Glutamatergic neuron (in vitro differentiated cells): ENCODE results near the gene ADK. TPM values are rescaled to one million over a fixed set of nuclear protein-coding genes. Genes with fewer than 3 reads are reported as not detected.
"Not testable (repeated sequence)": the region's sequence is repeated elsewhere in the genome, so short reads cannot be mapped to it uniquely, and the experiment has no call there.

Experiments
- DNase-seq: peaks from one replicate; pipeline ENCODE4 v3.0.0; 2022
- H3K27ac Mint-ChIP-seq: one replicate; pipeline ENCODE4 v1.8.0; 2020; ENCODE audit warnings: mild to moderate bottlenecking, mixed read lengths, inconsistent platforms; ENCODE audit not compliant: unreplicated experiment
- H3K27me3 Mint-ChIP-seq: one replicate; pipeline ENCODE4 v1.8.0; 2020; ENCODE audit warnings: mild to moderate bottlenecking, moderate library complexity, mixed read lengths, inconsistent platforms; ENCODE audit not compliant: unreplicated experiment
- H3K36me3 Mint-ChIP-seq: one replicate; pipeline ENCODE4 v1.8.0; 2020; ENCODE audit warnings: mild to moderate bottlenecking, mixed read lengths, inconsistent platforms; ENCODE audit not compliant: unreplicated experiment
- H3K4me1 Mint-ChIP-seq: one replicate; pipeline ENCODE4 v1.8.0; 2020; ENCODE audit warnings: mild to moderate bottlenecking, low read depth, mixed read lengths, inconsistent platforms; ENCODE audit not compliant: unreplicated experiment
- H3K4me3 Mint-ChIP-seq: one replicate; pipeline ENCODE4 v1.8.0; 2020; ENCODE audit warnings: mild to moderate bottlenecking, mixed read lengths, inconsistent platforms; ENCODE audit not compliant: unreplicated experiment
- H3K9me3 Mint-ChIP-seq: one replicate; pipeline ENCODE4 v1.8.0; 2020; ENCODE audit warnings: mild to moderate bottlenecking, moderate library complexity, mixed read lengths, inconsistent platforms; ENCODE audit not compliant: unreplicated experiment
- CTCF ChIP-seq: fragments of 200-600 bp; sonication (generic); IDR thresholded peaks from one replicate; pipeline ENCODE4 v1.5.0; 2021; ENCODE audit not compliant: partially characterized antibody, unreplicated experiment
- total RNA-seq: library from RNA; stranded (reverse); fragmentation: NEBNext Ultra II Directional; extraction: Animal tissue kit (Norgen Biotek cat#: 25700); gene quantifications from one replicate; pipeline ENCODE4 v1.2.1, GENCODE V29; 2021; ENCODE audit not compliant: unreplicated experiment

Gene ADK
- total RNA-seq, 1 donor from 2014 or later: 16.4 TPM

- Mint-ChIP-seq H3K4me3 (no peak overlapping the region), H3K36me3 (no peaks in the 10 kb centered on the region)
Measured at GRCh38 chr10:74525885-74526284, 374.9 kb downstream of the ADK start.

GRCh38 chr10:74527611-74528010 is 376.6 kb downstream of the ADK start:
- not testable (repeated sequence) for H3K4me1 Mint-ChIP-seq, H3K27me3 Mint-ChIP-seq, H3K27ac Mint-ChIP-seq, DNase-seq, H3K4me3 Mint-ChIP-seq, H3K36me3 Mint-ChIP-seq, H3K9me3 Mint-ChIP-seq

More at GRCh38 chr10:74525885-74526284, 374.9 kb downstream of the ADK start:
- DNase-seq: no peak
- Mint-ChIP-seq H3K4me1 (no peaks in the 10 kb centered on the region), H3K27me3 (no peaks in the 10 kb centered on the region), H3K27ac (no peak overlapping the region), H3K9me3 (no peaks in the 10 kb centered on the region)
- TF ChIP-seq CTCF: no peak

- Mint-ChIP-seq H3K27ac (no peak overlapping the region), H3K4me3 (no peak overlapping the region), H3K27me3 (no peaks in the 10 kb centered on the region), H3K9me3 (no peaks in the 10 kb centered on the region), H3K4me1 (no peaks in the 10 kb centered on the region), H3K36me3 (no peaks in the 10 kb centered on the region)
- DNase-seq: no peak
- no peak for TF ChIP-seq CTCF
Measured at GRCh38 chr10:74529205-74529604, 378.2 kb downstream of the ADK start.

- H3K9me3 Mint-ChIP-seq: no peaks in the 10 kb centered on the region
- no peak for DNase-seq
Measured at GRCh38 chr10:74530981-74531380, 380.0 kb downstream of the ADK start.

GRCh38 chr10:74539317-74539716 is 388.3 kb downstream of the ADK start:
- Mint-ChIP-seq H3K4me3 (no peak overlapping the region), H3K27ac (no peak overlapping the region), H3K4me1 (no peaks in the 10 kb centered on the region), H3K36me3 (no peaks in the 10 kb centered on the region), H3K27me3 (no peaks in the 10 kb centered on the region), H3K9me3 (no peaks in the 10 kb centered on the region)
- DNase-seq: no peak
- TF ChIP-seq CTCF: no peak

More at GRCh38 chr10:74530981-74531380, 380.0 kb downstream of the ADK start:
- TF ChIP-seq CTCF: no peak
- Mint-ChIP-seq H3K27me3 (no peaks in the 10 kb centered on the region), H3K27ac (no peak overlapping the region), H3K4me1 (no peaks in the 10 kb centered on the region), H3K36me3 (no peaks in the 10 kb centered on the region), H3K4me3 (no peak overlapping the region)

GRCh38 chr10:74541375-74541774 is 390.4 kb downstream of the ADK start:
- Mint-ChIP-seq H3K27me3 (no peaks in the 10 kb centered on the region), H3K9me3 (no peaks in the 10 kb centered on the region), H3K27ac (no peak overlapping the region), H3K4me1 (no peaks in the 10 kb centered on the region), H3K36me3 (no peaks in the 10 kb centered on the region), H3K4me3 (no peak overlapping the region)
- no peak for DNase-seq
- no peak for TF ChIP-seq CTCF
